WTC11 (cell line): ENCODE measurements around the gene MYOM1.

Experiments used
- CREM ChIP-seq: sonication (generic); formaldehyde crosslinking; IDR thresholded peaks from 2 replicates; pipeline ENCODE4 v1.8.1; 2022; ENCODE audit warnings: mild to moderate bottlenecking, missing genetic modification reagents, moderate library complexity
- ETV6 ChIP-seq: sonication (generic); formaldehyde crosslinking; IDR thresholded peaks from 2 replicates; pipeline ENCODE4 v1.8.1; 2022; ENCODE audit warnings: mild to moderate bottlenecking, missing genetic modification reagents
- FOXJ3 ChIP-seq: sonication (generic); formaldehyde crosslinking; IDR thresholded peaks from 2 replicates; pipeline ENCODE4 v1.9.0; 2021; ENCODE audit warnings: missing genetic modification reagents, mild to moderate bottlenecking, borderline replicate concordance
- GTF2I ChIP-seq: fragments of 250-450 bp; sonication (Bioruptor Pico); conservative IDR thresholded peaks from 2 replicates; pipeline ENCODE4 v1.4.0; 2021; ENCODE audit warnings: mild to moderate bottlenecking
- NR1H2 ChIP-seq: sonication (generic); formaldehyde crosslinking; IDR thresholded peaks from 2 replicates; pipeline ENCODE4 v1.9.0; 2021; ENCODE audit warnings: mild to moderate bottlenecking, moderate library complexity, missing genetic modification reagents
- TCF7 ChIP-seq: sonication (generic); formaldehyde crosslinking; IDR thresholded peaks from 2 replicates; pipeline ENCODE4 v1.8.0; 2022; ENCODE audit warnings: mild to moderate bottlenecking, low read depth, missing genetic modification reagents, moderate library complexity
- ZNF121 ChIP-seq: sonication (generic); formaldehyde crosslinking; IDR thresholded peaks from 2 replicates; pipeline ENCODE4 v1.8.0; 2023; ENCODE audit warnings: missing genetic modification reagents
- ZNF423 ChIP-seq: fragments of 250-450 bp; sonication (Bioruptor Pico); IDR thresholded peaks from 2 replicates; pipeline ENCODE4 v2.1.2; 2022; ENCODE audit warnings: mild to moderate bottlenecking, moderate library complexity
- TF ChIP-seq, protein P1 (sequence below): fragments of 200-600 bp; IDR thresholded peaks from 2 replicates; pipeline ENCODE4 v1.8.0; 2022; ENCODE audit warnings: antibody characterized with exemption

DNA sequence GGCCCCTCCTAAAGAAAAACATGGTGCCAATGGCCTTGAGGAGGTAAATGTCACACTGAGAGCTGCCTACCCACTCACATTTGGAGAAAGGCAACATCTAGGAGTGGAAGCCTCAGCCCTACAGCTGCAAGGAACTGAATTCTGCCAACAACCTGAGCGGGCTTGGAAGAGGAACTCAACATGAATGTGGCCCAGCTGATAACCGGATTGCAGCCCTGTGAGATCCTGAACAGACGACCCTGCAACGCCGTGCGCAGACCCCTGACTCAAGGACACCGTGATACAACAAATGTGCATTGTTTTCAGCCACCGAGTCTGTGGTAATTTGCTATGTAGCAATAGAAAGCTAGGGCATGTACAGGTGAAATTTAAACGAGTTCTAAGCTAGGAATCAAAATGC is 99.4 kb downstream of the MYOM1 start:
- TF ChIP-seq NR1H2 (no peak), FOXJ3 (no peak), CREM (CRISPR knock-in tag) (no peak), ZNF423 (no peak), ETV6 (no peak), GTF2I (no peak), TCF7 (CRISPR knock-in tag) (no peak), ZNF121 (CRISPR knock-in tag) (no peak)
- TF ChIP-seq, protein P1, sequence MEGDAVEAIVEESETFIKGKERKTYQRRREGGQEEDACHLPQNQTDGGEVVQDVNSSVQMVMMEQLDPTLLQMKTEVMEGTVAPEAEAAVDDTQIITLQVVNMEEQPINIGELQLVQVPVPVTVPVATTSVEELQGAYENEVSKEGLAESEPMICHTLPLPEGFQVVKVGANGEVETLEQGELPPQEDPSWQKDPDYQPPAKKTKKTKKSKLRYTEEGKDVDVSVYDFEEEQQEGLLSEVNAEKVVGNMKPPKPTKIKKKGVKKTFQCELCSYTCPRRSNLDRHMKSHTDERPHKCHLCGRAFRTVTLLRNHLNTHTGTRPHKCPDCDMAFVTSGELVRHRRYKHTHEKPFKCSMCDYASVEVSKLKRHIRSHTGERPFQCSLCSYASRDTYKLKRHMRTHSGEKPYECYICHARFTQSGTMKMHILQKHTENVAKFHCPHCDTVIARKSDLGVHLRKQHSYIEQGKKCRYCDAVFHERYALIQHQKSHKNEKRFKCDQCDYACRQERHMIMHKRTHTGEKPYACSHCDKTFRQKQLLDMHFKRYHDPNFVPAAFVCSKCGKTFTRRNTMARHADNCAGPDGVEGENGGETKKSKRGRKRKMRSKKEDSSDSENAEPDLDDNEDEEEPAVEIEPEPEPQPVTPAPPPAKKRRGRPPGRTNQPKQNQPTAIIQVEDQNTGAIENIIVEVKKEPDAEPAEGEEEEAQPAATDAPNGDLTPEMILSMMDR = no peak
